B cell (primary cell): ENCODE measurements around the gene FAM151A. TPM values are rescaled to one million over a fixed set of nuclear protein-coding genes. Genes with fewer than 3 reads are reported as not detected.

Experiments used
- ATAC-seq: fragments of 200-7000 bp; cut with Tn5 transposase; one replicate; pipeline ENCODE4 v1.10.0; 2021; ENCODE audit warnings: low read depth, mild to moderate bottlenecking, moderate number of reproducible peaks, moderate library complexity
- CTCF ChIA-PET: fragments of 350-600 bp; sonication (Branson Sonifier 250); formaldehyde crosslinking; loops from one replicate; lab custom pipeline; 2021; ENCODE audit warnings: antibody characterized with exemption, inconsistent platforms; lab: Charles Lee
- POLR2A ChIA-PET: fragments of 350-600 bp; sonication (Branson Sonifier 250); formaldehyde crosslinking; loops from one replicate; lab custom pipeline; 2021; ENCODE audit warnings: antibody characterized with exemption; lab: Charles Lee
- DNase-seq: peaks from one replicate; pipeline ENCODE4 v3.0.0; 2013
- H2AFZ ChIP-seq: 2 replicates; pipeline ENCODE4 v1.6.1; 2012; ENCODE audit warnings: mild to moderate bottlenecking, low read depth, low read length; ENCODE audit not compliant: insufficient read depth, poor library complexity, severe bottlenecking
- H3K27ac ChIP-seq, 2 donors: 1 replicate in 1 of 2; 2 replicates in 1 of 2; pipeline ENCODE4 v1.5.1; 2012 to 2013; ENCODE audit warnings: low read length in 2 of 2, mild to moderate bottlenecking in 2 of 2, moderate library complexity in 1 of 2
- H3K27me3 ChIP-seq, 4 experiments: fragments of 200-600 bp in 1 of 4; sonication (generic) in 1 of 4; replicated peaks in 1 of 4; 1 replicate in 2 of 4; 2 replicates in 2 of 4; pipeline versions ENCODE4 v1.6.1 to v1.7.0; 2013 to 2016; ENCODE audit warnings: low read length in 3 of 4, mild to moderate bottlenecking in 2 of 4, mixed read lengths in 1 of 4, moderate library complexity in 1 of 4; ENCODE audit not compliant: insufficient read depth in 4 of 4, control insufficient read depth in 3 of 4; ENCODE audit errors: control extremely low read depth in 1 of 4
- H3K36me3 ChIP-seq, 2 experiments: replicated peaks in 1 of 2; 1 replicate in 1 of 2; 2 replicates in 1 of 2; pipeline versions ENCODE4 v1.6.1 to v1.7.1; 2013; ENCODE audit warnings: low read length in 1 of 2; ENCODE audit not compliant: insufficient read depth in 2 of 2, control insufficient read depth in 1 of 2; ENCODE audit errors: control extremely low read depth in 1 of 2, extremely low read depth in 1 of 2
- H3K4me1 ChIP-seq, 2 donors: fragments of 200-600 bp in 1 of 2; sonication (generic) in 1 of 2; 1 replicate in 1 of 2; 2 replicates in 1 of 2; pipeline versions ENCODE4 v1.5.1 to v1.6.1; 2013 to 2017; ENCODE audit warnings: low read length in 2 of 2; ENCODE audit not compliant: control insufficient read depth in 2 of 2, insufficient read depth in 2 of 2
- H3K4me2 ChIP-seq: replicated peaks from 2 replicates; pipeline ENCODE3; 2012; ENCODE audit warnings: mild to moderate bottlenecking, low read depth, low read length; ENCODE audit not compliant: poor library complexity, severe bottlenecking
- H3K4me3 ChIP-seq, 5 experiments: fragments of 200-600 bp in 1 of 5; sonication (generic) in 1 of 5; 1 replicate in 3 of 5; 2 replicates in 2 of 5; pipeline versions ENCODE4 v1.5.1 to v1.7.0; 2011 to 2016; ENCODE audit warnings: low read length in 4 of 5, mild to moderate bottlenecking in 4 of 5, low read depth in 2 of 5, control low read depth in 1 of 5, moderate library complexity in 1 of 5; ENCODE audit not compliant: insufficient read depth in 1 of 5; ENCODE audit errors: control extremely low read depth in 1 of 5, extremely low read depth in 1 of 5
- H3K79me2 ChIP-seq: fragments of 200-600 bp; sonication (generic); one replicate; pipeline ENCODE4 v1.6.0; 2016; ENCODE audit warnings: low read length; ENCODE audit not compliant: control insufficient read depth, insufficient read depth
- H3K9ac ChIP-seq: fragments of 200-600 bp; sonication (generic); 2 replicates; pipeline ENCODE4 v1.6.1; 2017; ENCODE audit warnings: mild to moderate bottlenecking, low read length, moderate library complexity
- H3K9me3 ChIP-seq, 3 donors: one replicate each; pipeline versions ENCODE4 v1.6.1 to v1.7.1; 2013; ENCODE audit warnings: low read length in 2 of 3; ENCODE audit not compliant: control insufficient read depth in 2 of 3, insufficient read depth in 1 of 3; ENCODE audit errors: control extremely low read depth in 1 of 3
- H4K20me1 ChIP-seq: 2 replicates; pipeline ENCODE4 v1.6.0; 2012; ENCODE audit warnings: mild to moderate bottlenecking, low read length; ENCODE audit not compliant: insufficient read depth, control insufficient read depth, poor library complexity, severe bottlenecking
- H3K27ac Mint-ChIP-seq: one replicate; pipeline ENCODE4 v1.8.0; 2021; ENCODE audit warnings: mixed read lengths
- H3K27me3 Mint-ChIP-seq: one replicate; pipeline ENCODE4 v1.8.0; 2021; ENCODE audit warnings: mixed read lengths
- H3K4me1 Mint-ChIP-seq: one replicate; pipeline ENCODE4 v1.8.0; 2021; ENCODE audit warnings: mixed read lengths
- H3K4me3 Mint-ChIP-seq: one replicate; pipeline ENCODE4 v1.8.0; 2021; ENCODE audit warnings: mixed read lengths
- H3K9me3 Mint-ChIP-seq: one replicate; pipeline ENCODE4 v1.8.0; 2022; ENCODE audit warnings: mixed read lengths; ENCODE audit not compliant: insufficient read depth
- CTCF ChIP-seq: fragments of 200-600 bp; IDR thresholded peaks from one replicate; pipeline ENCODE4 v1.8.0; 2022; ENCODE audit warnings: antibody characterized with exemption, mild to moderate bottlenecking
- EZH2 ChIP-seq: IDR thresholded peaks from 2 replicates; pipeline ENCODE4 v1.6.1; 2012; ENCODE audit warnings: borderline replicate concordance, low read depth, mild to moderate bottlenecking, moderate library complexity, low read length; ENCODE audit not compliant: insufficient read depth, poor library complexity, severe bottlenecking
- WGBS: methylation state at CpG from one replicate; pipeline ENCODE4 v1.1.5; 2013; ENCODE audit warnings: missing lambda C conversion rate; ENCODE audit not compliant: insufficient coverage; 5-methylcytosine and 5-hydroxymethylcytosine counted together
- intact Hi-C: fragments of 100-400 bp; cut with micrococcal nuclease; formaldehyde crosslinking; loops from one replicate; pipeline ENCODE4 v1.10.0; 2022
- polyA plus RNA-seq: library from polyadenylated mRNA; depleted of rRNA; stranded (reverse); fragments of >200 nt; gene quantifications from 2 replicates; pipeline ENCODE4 v1.2.3, GENCODE V29; 2012
- total RNA-seq, 2 donors: library from RNA; stranded (reverse); fragments of 120-200 nt in 1 of 2; gene quantifications; 1 replicate in 1 of 2; 2 replicates in 1 of 2; pipeline versions ENCODE4 v1.2.3 to v1.2.4, GENCODE V29; 2013 to 2022

The FAM151A gene
- total and polyA plus RNA-seq, 2 donors (not counting 1 experiment from before 2014, with no cell fraction given) = not detected

GRCh38 chr1:54571326-54571725 lies 52.0 kb downstream of the FAM151A start:
- Histone ChIP-seq H3K4me2 (no peak overlapping the region), H3K9me3 (no peaks in the 10 kb centered on the region), H3K27ac (no peak overlapping the region), H3K9ac (no peak overlapping the region), H2AFZ (no peak overlapping the region), H3K4me3 (no peak overlapping the region), H3K4me1 (no peaks in the 10 kb centered on the region), H3K27me3 (no peaks in the 10 kb centered on the region), H3K79me2 (no peaks in the 10 kb centered on the region), H3K36me3 (no peaks in the 10 kb centered on the region), H4K20me1 (no peaks in the 10 kb centered on the region)
- peaks cover 9% of the 10 kb centered on the region for H3K27me3 Mint-ChIP-seq
- H3K4me1 Mint-ChIP-seq = no peaks in the 10 kb centered on the region
- ChIA-PET CTCF (no interaction called here), POLR2A (no interaction called here)
- 100% methylated on average over 2 of the region's 3 CpGs for WGBS
- intact Hi-C loops = no loop called here
- H3K9me3 Mint-ChIP-seq = no peaks in the 10 kb centered on the region
- DNase-seq = no peak
- H3K4me3 Mint-ChIP-seq = no peak overlapping the region
- no peak overlapping the region for H3K27ac Mint-ChIP-seq
- ATAC-seq = no peak
- TF ChIP-seq EZH2 (no peak), CTCF (no peak)

- Mint-ChIP-seq H3K9me3 (no peaks in the 10 kb centered on the region), H3K27me3 (peaks cover 9% of the 10 kb centered on the region), H3K27ac (no peak overlapping the region), H3K4me1 (no peaks in the 10 kb centered on the region), H3K4me3 (no peak overlapping the region)
- ATAC-seq (no peak), DNase-seq (no peak)
- Histone ChIP-seq H3K27ac (no peak overlapping the region), H3K9me3 (no peaks in the 10 kb centered on the region), H3K27me3 (no peaks in the 10 kb centered on the region), H3K79me2 (no peaks in the 10 kb centered on the region), H3K4me2 (no peak overlapping the region), H2AFZ (peak overlapping the region; percentile 1), H3K9ac (no peak overlapping the region), H3K4me1 (no peaks in the 10 kb centered on the region), H4K20me1 (no peaks in the 10 kb centered on the region), H3K4me3 (no peak overlapping the region), H3K36me3 (no peaks in the 10 kb centered on the region)
- 92% methylated on average over 4 of the region's 5 CpGs for WGBS
- intact Hi-C loops = no loop called here
- ChIA-PET CTCF (no interaction called here), POLR2A (no interaction called here)
- no peak for TF ChIP-seq EZH2
- TF ChIP-seq CTCF = no peak
Observed at GRCh38 chr1:54570161-54570560, 53.2 kb downstream of the FAM151A start.
